HepG2 (cell line): ENCODE data around the gene LSM14B.

Experiments
- MTF1 ChIP-seq: sonication (generic); formaldehyde crosslinking; IDR thresholded peaks from 2 replicates; pipeline ENCODE4 v1.5.0; 2020; ENCODE audit warnings: missing genetic modification reagents
- MYNN ChIP-seq: sonication (generic); formaldehyde crosslinking; IDR thresholded peaks from 2 replicates; pipeline ENCODE4 v1.4.0; 2020; ENCODE audit warnings: mild to moderate bottlenecking, low read depth, missing genetic modification reagents
- NFATC3 ChIP-seq: sonication (generic); formaldehyde crosslinking; IDR thresholded peaks from 2 replicates; pipeline ENCODE4 v1.5.1; 2020; ENCODE audit warnings: mild to moderate bottlenecking, missing genetic modification reagents
- POLR2A ChIP-seq, 2 experiments: IDR thresholded peaks; 2 replicates each; pipeline ENCODE4 v1.6.1; 2011; ENCODE audit warnings: low read depth in 2 of 2, low read length in 2 of 2, mild to moderate bottlenecking in 1 of 2, moderate library complexity in 1 of 2; ENCODE audit not compliant: insufficient read depth in 1 of 2
- RFX1 ChIP-seq: fragments of 450-650 bp; IDR thresholded peaks from 2 replicates; pipeline ENCODE4 v1.6.1; 2017
- SMC3 ChIP-seq: IDR thresholded peaks from 2 replicates; pipeline ENCODE4 v1.6.1; 2011; ENCODE audit warnings: low read length, improper control_type of control experiment
- TCF7 ChIP-seq: sonication (generic); IDR thresholded peaks from 2 replicates; pipeline ENCODE4 v1.6.1; 2016; ENCODE audit warnings: antibody characterized with exemption, low read depth
- ZNF232 ChIP-seq: sonication (generic); formaldehyde crosslinking; IDR thresholded peaks from 2 replicates; pipeline ENCODE4 v1.4.0; 2020; ENCODE audit warnings: missing genetic modification reagents, borderline replicate concordance
- ZNF24 ChIP-seq: fragments of 450-650 bp; IDR thresholded peaks from 2 replicates; pipeline ENCODE4 v1.6.1; 2017; ENCODE audit warnings: antibody characterized with exemption, mild to moderate bottlenecking
- ZNF253 ChIP-seq: sonication (generic); formaldehyde crosslinking; IDR thresholded peaks from 2 replicates; pipeline ENCODE4 v1.8.0; 2022; ENCODE audit warnings: mild to moderate bottlenecking, missing genetic modification reagents, borderline replicate concordance
- TF ChIP-seq, protein P1 (sequence below): sonication (generic); formaldehyde crosslinking; IDR thresholded peaks from 2 replicates; pipeline ENCODE4 v1.5.0; 2020; ENCODE audit warnings: mild to moderate bottlenecking, missing genetic modification reagents, moderate library complexity
- TF ChIP-seq, protein P2 (sequence below): sonication (generic); formaldehyde crosslinking; IDR thresholded peaks from 2 replicates; pipeline ENCODE4 v1.8.0; 2022; ENCODE audit warnings: mild to moderate bottlenecking, missing genetic modification reagents, borderline replicate concordance
- TF ChIP-seq, protein P3 (sequence below): sonication (generic); formaldehyde crosslinking; IDR thresholded peaks from 2 replicates; pipeline ENCODE4 v1.5.0; 2020; ENCODE audit warnings: missing genetic modification reagents, mild to moderate bottlenecking, borderline replicate concordance

DNA sequence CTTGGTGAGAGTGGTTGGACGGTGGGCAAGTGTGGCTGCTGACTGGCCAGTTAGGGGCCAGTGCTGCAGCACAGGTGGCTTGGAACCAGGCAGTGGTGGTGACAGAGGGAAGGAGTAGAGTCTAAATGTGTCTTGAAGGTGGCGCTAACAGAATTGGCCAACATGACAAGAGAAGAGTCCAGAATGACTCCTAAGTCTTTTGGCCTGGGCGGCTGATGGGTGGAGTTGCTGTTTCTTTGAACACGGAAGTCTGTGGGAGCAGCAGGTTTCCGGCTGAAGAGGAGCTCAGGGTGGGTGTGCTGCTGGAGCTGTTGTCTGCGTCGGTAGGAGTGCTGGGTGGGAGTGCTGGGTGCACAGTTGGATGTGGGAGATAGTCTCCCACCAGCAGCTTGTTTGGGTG is 10.1 kb downstream of the LSM14B start:
- TF ChIP-seq NFATC3 (CRISPR knock-in tag) = no peak
- TF ChIP-seq RFX1 = no peak
- TF ChIP-seq, protein P1, sequence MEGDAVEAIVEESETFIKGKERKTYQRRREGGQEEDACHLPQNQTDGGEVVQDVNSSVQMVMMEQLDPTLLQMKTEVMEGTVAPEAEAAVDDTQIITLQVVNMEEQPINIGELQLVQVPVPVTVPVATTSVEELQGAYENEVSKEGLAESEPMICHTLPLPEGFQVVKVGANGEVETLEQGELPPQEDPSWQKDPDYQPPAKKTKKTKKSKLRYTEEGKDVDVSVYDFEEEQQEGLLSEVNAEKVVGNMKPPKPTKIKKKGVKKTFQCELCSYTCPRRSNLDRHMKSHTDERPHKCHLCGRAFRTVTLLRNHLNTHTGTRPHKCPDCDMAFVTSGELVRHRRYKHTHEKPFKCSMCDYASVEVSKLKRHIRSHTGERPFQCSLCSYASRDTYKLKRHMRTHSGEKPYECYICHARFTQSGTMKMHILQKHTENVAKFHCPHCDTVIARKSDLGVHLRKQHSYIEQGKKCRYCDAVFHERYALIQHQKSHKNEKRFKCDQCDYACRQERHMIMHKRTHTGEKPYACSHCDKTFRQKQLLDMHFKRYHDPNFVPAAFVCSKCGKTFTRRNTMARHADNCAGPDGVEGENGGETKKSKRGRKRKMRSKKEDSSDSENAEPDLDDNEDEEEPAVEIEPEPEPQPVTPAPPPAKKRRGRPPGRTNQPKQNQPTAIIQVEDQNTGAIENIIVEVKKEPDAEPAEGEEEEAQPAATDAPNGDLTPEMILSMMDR (CRISPR knock-in tag) = no peak
- TF ChIP-seq, protein P2, sequence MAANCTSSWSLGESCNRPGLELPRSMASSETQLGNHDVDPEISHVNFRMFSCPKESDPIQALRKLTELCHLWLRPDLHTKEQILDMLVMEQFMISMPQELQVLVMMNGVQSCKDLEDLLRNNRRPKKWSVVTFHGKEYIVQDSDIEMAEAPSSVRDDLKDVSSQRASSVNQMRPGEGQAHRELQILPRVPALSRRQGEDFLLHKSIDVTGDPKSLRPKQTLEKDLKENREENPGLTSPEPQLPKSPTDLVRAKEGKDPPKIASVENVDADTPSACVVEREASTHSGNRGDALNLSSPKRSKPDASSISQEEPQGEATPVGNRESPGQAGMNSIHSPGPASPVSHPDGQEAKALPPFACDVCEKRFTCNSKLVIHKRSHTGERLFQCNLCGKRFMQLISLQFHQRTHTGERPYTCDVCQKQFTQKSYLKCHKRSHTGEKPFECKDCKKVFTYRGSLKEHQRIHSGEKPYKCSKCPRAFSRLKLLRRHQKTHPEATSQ (CRISPR knock-in tag) = no peak
- TF ChIP-seq SMC3 = no peak
- no peak for TF ChIP-seq MYNN
- TF ChIP-seq MTF1 (CRISPR knock-in tag) = no peak
- no peak for TF ChIP-seq ZNF253
- no peak for TF ChIP-seq POLR2A (IDR thresholded peaks at IDR 0.05; ENCODE audit: insufficient read depth in 1 of 2, low read depth in 2 of 2, low read length in 2 of 2)
- TF ChIP-seq, protein P3, sequence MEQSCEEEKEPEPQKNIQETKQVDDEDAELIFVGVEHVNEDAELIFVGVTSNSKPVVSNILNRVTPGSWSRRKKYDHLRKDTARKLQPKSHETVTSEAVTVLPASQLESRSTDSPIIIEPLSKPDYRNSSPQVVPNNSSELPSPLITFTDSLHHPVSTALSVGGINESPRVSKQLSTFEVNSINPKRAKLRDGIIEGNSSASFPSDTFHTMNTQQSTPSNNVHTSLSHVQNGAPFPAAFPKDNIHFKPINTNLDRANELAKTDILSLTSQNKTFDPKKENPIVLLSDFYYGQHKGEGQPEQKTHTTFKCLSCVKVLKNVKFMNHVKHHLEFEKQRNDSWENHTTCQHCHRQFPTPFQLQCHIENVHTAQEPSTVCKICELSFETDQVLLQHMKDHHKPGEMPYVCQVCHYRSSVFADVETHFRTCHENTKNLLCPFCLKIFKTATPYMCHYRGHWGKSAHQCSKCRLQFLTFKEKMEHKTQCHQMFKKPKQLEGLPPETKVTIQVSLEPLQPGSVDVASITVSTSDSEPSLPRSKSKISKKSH = no peak
- no peak for TF ChIP-seq TCF7
- TF ChIP-seq ZNF232 (CRISPR knock-in tag) = no peak
- no peak for TF ChIP-seq ZNF24
